Activated T-helper 2 cell treated with anti-CD3 and anti-CD28 coated beads, Interferon-gamma antibody, Interleukin-2, Interleukin-4, amounts not matched to agents 10 μg/mL and 5 μg/mL and 100 μg/mL, durations not matched to agents 14 hours and 24 hours and 36 hours (primary cell): Measurements from ENCODE around the gene NSD2. TPM values are rescaled to one million over a fixed set of nuclear protein-coding genes. Genes with fewer than 3 reads are reported as not detected.

ENCODE experiments used
- DNase-seq: peaks from one replicate; pipeline ENCODE4 v3.0.0; 2021; ENCODE audit warnings: low spot score
- H3K27ac Mint-ChIP-seq: one replicate; pipeline ENCODE4 v1.8.0; 2021; ENCODE audit warnings: mixed read lengths
- H3K27me3 Mint-ChIP-seq: one replicate; pipeline ENCODE4 v1.8.0; 2021; ENCODE audit warnings: low read depth, mixed read lengths
- H3K36me3 Mint-ChIP-seq: one replicate; pipeline ENCODE4 v1.8.0; 2021; ENCODE audit warnings: low read depth, mixed read lengths
- H3K4me1 Mint-ChIP-seq: one replicate; pipeline ENCODE4 v1.8.0; 2021; ENCODE audit warnings: low read depth, mixed read lengths
- H3K4me3 Mint-ChIP-seq: one replicate; pipeline ENCODE4 v1.8.0; 2021; ENCODE audit warnings: low read depth, mild to moderate bottlenecking, moderate library complexity, mixed read lengths
- H3K9me3 Mint-ChIP-seq: one replicate; pipeline ENCODE4 v1.8.0; 2021; ENCODE audit warnings: mixed read lengths
- intact Hi-C: fragments of 100-400 bp; cut with micrococcal nuclease; formaldehyde crosslinking; loops from one replicate; pipeline ENCODE4 v1.15.1; 2023
- total RNA-seq: library from RNA; stranded (reverse); gene quantifications from 2 replicates; pipeline ENCODE4 v1.2.3, GENCODE V29; 2022

The NSD2 gene
- total RNA-seq, 1 donor from 2014 or later, result 208 TPM

DNA sequence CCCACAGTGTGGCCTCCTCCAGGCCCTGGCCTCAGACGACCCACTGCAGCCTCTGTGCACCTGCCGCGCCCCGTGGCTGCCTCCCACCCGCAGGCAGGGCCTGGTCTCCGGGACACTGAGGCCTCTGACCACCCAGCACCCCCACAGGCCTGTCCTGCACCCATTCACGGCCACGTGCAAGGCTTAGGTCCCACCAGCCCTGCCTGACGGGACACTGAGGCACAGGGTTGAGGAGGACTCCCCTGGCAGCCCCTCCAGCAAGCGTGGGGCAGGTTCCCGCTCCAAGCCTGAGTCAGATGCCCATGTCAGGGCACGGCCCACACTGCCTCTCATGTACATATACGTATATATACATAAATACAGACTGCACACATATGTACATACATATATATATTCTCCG is 114.1 kb downstream of the NSD2 start:
- Mint-ChIP-seq H3K36me3 (peaks cover 51% of the 10 kb centered on the region), H3K4me3 (no peak overlapping the region)

DNA sequence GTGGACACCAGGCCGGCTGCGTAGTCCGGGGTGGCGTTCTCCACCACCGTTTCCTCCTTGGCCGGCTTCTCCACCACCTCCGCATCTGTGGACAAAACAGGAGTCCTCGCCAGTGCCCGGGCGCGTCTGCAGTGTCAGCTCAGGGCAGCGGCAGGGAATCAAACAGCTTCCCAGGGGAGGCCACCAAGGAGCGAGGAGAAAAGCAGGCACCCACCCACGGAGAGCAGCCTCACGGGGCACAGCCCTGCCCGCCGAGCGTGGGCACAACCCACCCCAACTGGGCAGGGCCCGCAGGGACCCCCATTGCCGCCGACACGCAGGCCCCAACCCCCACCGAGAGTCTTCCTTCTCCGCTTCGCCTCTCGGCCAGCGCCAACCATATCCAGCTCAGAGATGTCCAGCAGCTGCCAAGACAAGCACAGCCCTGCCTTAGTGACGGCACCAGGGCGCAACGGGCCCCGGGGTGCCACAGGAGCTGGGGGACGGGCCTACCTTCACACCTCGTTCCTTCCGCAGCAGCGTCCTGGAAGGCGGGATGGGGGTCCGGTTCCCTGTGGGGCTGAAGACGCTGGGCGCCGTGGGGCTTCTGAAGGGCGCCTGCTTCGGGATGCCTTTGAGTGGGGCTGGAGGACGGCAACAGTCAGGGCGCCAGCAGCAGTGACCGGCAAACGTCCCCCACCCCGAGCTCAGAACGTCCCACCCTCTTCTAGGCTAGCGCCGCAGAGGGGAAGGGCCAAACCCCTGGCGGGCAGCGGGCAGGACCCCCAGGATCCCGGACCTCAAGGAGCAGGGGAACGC is 114.8 kb downstream of the NSD2 start:
- H3K27ac Mint-ChIP-seq, result no peak overlapping the region
- no peaks in the 10 kb centered on the region for H3K27me3 Mint-ChIP-seq
- H3K4me3 Mint-ChIP-seq, result no peak overlapping the region
- no peaks in the 10 kb centered on the region for H3K4me1 Mint-ChIP-seq
- peaks cover 47% of the 10 kb centered on the region for H3K36me3 Mint-ChIP-seq
- intact Hi-C loops, result no loop called here
- no peak for DNase-seq
- no peaks in the 10 kb centered on the region for H3K9me3 Mint-ChIP-seq

More for the DNA sequence above, 114.1 kb downstream of the NSD2 start:
- no peaks in the 10 kb centered on the region for H3K27me3 Mint-ChIP-seq
- H3K9me3 Mint-ChIP-seq, result no peaks in the 10 kb centered on the region
- no peak overlapping the region for H3K27ac Mint-ChIP-seq
- no peak for DNase-seq
- intact Hi-C loops, result no loop called here
- no peaks in the 10 kb centered on the region for H3K4me1 Mint-ChIP-seq

DNA sequence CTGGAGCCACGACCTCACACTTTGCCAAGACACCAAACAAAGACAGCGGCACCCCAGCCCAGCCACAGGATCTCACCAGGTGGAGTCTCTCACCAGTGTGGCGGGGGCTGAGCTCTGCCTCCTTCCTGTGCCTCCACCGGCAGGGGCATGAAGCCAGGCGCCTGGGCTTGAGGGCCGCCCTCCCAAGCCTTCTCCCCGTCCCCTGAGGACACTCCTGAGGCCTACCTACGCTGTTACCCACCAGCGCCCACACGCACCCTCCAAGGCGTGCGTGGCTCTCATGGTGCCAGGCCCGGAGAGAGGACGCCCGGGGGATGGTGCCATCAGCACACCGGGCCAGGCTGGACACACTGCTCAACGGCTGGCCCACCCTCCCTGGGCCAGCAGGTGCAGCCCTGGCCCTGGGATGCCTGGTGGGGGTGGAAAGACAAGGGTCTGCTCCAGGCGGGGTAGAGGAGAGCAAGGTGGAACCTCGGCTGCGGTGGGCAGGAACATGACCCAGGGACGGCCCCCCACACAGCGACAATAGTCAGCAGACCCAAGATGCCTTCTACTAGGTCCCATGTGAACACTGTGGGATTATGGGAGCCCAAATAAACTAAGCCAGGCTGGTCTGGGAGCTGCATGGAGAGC is 115.5 kb downstream of the NSD2 start:
- no peaks in the 10 kb centered on the region for H3K27me3 Mint-ChIP-seq
- H3K36me3 Mint-ChIP-seq, result peaks cover 39% of the 10 kb centered on the region
- H3K4me3 Mint-ChIP-seq, result no peak overlapping the region

DNA sequence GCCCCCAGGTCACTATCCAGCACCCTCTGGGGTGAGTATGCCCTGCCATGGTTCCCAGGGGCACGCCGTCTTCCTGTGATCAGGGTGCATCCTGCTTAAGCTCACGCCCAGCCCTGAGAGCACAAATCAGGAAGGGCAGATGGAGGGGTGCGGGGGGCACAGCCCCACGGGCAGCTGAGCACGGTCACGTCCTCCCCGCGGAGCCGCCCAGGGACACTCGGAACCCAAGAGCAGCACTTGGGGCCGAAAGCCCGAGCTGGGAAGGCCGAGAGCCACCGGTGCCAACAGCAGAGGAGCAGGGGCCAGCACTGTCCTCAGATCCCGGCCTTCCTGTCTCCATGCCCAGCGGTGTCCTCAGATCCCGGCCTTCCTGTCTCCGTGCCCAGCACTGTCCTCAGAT is 116.1 kb downstream of the NSD2 start:
- Mint-ChIP-seq H3K36me3 (peaks cover 34% of the 10 kb centered on the region), H3K9me3 (no peaks in the 10 kb centered on the region), H3K4me1 (no peaks in the 10 kb centered on the region), H3K4me3 (no peak overlapping the region), H3K27ac (no peak overlapping the region), H3K27me3 (no peaks in the 10 kb centered on the region)
- intact Hi-C loops, result no loop called here
- DNase-seq, result no peak

More for the DNA sequence above, 115.5 kb downstream of the NSD2 start:
- intact Hi-C loops, result no loop called here
- no peaks in the 10 kb centered on the region for H3K4me1 Mint-ChIP-seq
- DNase-seq, result no peak
- H3K9me3 Mint-ChIP-seq, result no peaks in the 10 kb centered on the region
- no peak overlapping the region for H3K27ac Mint-ChIP-seq

DNA sequence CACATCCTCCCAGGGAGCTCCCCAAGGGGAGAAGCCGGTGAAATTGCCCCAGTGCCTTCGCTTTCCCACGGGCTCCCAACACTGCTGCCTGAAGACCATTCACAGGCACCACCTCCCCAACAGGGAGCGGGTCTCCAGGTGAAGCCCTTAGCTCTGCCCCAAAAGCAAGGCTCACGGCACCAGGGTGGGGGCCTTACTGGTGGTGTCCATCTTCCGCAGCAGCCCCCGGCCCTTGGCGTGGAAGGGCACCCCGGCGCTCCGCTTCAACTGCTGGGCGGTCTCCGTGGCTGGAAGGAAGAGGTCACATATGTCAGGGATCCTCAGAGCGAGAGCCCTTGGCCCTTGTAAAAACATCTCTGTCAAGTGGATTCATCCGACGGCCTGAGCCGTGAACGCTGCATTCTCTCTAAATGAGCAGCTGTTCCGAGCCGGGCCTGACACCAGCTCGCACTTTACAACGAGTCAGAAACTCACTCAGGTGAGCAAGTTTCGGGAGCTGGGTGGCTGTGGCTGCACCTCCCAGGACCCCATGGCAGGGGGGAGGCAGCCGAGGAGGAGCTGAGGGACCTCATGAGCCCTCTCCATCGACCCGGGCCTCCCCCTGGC is 116.6 kb downstream of the NSD2 start:
- Mint-ChIP-seq H3K4me3 (no peak overlapping the region), H3K4me1 (no peaks in the 10 kb centered on the region), H3K9me3 (no peaks in the 10 kb centered on the region), H3K27ac (no peak overlapping the region), H3K36me3 (peaks cover 29% of the 10 kb centered on the region), H3K27me3 (no peaks in the 10 kb centered on the region)
- DNase-seq, result no peak
- intact Hi-C loops, result no loop called here

DNA sequence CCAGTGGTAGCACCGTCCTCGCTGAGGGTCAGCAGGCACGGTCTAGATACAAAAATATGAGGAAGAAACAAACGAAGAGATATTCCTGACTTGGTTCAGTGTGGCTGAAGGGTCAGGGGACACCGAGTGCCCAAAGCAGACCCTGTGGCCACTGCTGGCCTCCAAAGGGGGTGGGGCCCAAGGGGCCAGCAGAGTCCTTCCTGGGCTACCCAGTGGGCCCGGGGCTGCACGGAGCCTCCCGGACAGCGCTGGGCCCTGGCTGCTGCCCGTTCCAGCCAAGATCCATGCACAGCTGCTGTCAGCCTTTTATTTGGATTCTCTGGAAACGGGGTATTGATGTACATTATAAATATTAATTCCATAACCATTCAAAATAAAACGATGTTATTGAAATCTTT is 117.1 kb downstream of the NSD2 start:
- no peak for DNase-seq
- Mint-ChIP-seq H3K27me3 (no peaks in the 10 kb centered on the region), H3K9me3 (no peaks in the 10 kb centered on the region), H3K4me1 (no peaks in the 10 kb centered on the region), H3K4me3 (no peak overlapping the region), H3K27ac (no peak overlapping the region), H3K36me3 (peaks cover 28% of the 10 kb centered on the region)
- intact Hi-C loops, result no loop called here

DNA sequence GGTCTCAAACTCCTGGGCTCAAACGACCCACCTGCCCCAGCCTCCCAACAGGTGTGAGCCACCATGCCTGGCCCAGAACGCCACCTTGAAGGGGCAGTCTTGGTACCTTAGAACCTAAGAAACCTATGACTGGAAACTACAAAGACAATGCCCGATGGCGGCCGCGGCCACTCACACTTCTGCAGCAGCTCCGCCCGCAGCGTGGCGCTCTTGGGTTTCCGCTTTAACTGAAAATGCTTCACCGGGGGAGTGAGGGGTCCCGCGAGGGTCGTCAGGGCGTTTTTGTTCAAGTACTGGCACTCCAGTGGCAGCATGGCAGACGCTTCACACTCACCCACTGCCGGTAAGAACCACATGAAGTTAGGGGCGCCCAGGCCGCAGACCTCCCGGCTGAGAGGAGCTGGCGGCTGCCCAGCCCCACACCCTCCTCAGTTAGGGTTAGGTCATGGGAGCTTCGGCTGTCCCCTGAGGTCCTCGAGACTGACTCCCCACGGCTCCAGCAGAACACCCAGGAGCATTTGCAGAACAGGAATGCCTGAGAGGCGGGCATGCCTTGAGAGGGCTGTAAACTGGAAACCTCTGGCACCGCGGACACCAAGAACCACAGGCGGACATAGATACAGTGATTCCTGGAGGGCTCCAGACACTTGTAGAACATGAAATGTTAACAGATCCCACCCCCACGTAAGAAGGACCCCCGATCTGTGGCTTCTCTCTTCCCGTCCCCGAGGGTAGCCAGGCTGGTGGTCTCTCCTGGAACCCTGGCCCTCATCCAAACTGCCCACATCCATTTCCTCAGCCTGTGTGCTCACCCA is 118.5 kb downstream of the NSD2 start:
- H3K27ac Mint-ChIP-seq, result no peak overlapping the region
- peaks cover 24% of the 10 kb centered on the region for H3K36me3 Mint-ChIP-seq
- no peaks in the 10 kb centered on the region for H3K4me1 Mint-ChIP-seq
- no peak for DNase-seq
- intact Hi-C loops, result no loop called here
- H3K27me3 Mint-ChIP-seq, result no peaks in the 10 kb centered on the region
- H3K4me3 Mint-ChIP-seq, result no peak overlapping the region
- no peaks in the 10 kb centered on the region for H3K9me3 Mint-ChIP-seq

DNA sequence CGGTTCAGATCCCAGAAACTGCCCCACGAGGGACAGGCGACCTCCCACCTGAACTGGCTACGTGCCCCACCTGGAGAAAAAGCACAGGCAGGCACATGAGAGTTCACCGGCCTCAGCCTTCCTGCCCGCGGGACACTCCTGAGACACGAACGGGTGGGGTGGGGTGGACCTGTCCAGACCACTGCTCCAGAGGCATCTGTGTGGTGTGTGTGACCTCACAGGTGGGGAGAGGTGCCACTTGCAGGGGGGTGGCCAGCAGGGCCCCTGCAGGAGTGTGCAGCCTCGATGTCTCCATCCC is 119.1 kb downstream of the NSD2 start:
- Mint-ChIP-seq H3K36me3 (peaks cover 28% of the 10 kb centered on the region), H3K4me3 (no peak overlapping the region), H3K27me3 (no peaks in the 10 kb centered on the region), H3K9me3 (no peaks in the 10 kb centered on the region), H3K27ac (no peak overlapping the region), H3K4me1 (no peaks in the 10 kb centered on the region)
- no peak for DNase-seq
- intact Hi-C loops, result no loop called here

DNA sequence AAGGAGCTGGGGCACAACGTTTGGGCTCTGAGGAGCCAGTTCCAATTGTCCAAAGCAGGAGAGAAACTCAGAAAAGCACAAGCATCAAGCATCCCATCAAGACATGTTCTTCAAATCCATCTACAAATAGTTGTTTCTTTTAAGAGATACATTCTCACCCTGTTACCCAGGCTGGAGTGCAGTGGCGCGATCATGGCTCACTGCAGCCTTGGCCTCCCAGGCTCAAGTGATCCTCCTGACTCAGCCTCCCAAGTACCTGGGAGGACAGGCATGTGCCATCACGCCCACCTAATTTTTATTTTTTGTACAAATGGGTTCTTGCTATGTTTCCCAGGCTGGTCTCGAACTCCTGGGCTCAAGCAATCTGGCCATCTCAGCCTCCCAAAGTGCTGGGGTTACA is 119.5 kb downstream of the NSD2 start:
- Mint-ChIP-seq H3K27ac (no peak overlapping the region), H3K36me3 (peaks cover 31% of the 10 kb centered on the region), H3K27me3 (no peaks in the 10 kb centered on the region), H3K4me1 (no peaks in the 10 kb centered on the region), H3K9me3 (no peaks in the 10 kb centered on the region), H3K4me3 (no peak overlapping the region)
- DNase-seq, result no peak
- intact Hi-C loops, result no loop called here

DNA sequence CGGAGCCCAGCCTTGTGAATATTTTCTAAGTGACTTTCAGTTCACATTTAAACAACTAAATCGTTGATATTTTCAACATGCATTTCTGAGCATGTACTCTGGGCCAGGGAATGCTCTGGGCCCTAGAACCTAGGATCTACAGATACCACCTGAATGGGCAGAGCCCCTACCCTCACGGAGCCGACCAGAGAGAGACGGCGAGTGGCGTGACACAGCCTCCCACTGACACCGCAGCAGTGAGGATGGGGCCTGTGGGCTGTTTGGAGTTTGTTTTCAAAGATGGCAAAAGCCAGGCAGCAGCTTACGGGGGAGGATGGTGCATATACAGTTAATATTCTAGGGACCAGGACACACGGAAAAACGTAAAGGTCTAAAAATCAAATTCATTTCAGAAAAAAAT is 119.9 kb downstream of the NSD2 start:
- no peak for DNase-seq
- Mint-ChIP-seq H3K4me1 (no peaks in the 10 kb centered on the region), H3K36me3 (peaks cover 35% of the 10 kb centered on the region), H3K4me3 (no peak overlapping the region), H3K27me3 (no peaks in the 10 kb centered on the region), H3K27ac (no peak overlapping the region), H3K9me3 (peaks cover 2% of the 10 kb centered on the region)
- intact Hi-C loops, result no loop called here

DNA sequence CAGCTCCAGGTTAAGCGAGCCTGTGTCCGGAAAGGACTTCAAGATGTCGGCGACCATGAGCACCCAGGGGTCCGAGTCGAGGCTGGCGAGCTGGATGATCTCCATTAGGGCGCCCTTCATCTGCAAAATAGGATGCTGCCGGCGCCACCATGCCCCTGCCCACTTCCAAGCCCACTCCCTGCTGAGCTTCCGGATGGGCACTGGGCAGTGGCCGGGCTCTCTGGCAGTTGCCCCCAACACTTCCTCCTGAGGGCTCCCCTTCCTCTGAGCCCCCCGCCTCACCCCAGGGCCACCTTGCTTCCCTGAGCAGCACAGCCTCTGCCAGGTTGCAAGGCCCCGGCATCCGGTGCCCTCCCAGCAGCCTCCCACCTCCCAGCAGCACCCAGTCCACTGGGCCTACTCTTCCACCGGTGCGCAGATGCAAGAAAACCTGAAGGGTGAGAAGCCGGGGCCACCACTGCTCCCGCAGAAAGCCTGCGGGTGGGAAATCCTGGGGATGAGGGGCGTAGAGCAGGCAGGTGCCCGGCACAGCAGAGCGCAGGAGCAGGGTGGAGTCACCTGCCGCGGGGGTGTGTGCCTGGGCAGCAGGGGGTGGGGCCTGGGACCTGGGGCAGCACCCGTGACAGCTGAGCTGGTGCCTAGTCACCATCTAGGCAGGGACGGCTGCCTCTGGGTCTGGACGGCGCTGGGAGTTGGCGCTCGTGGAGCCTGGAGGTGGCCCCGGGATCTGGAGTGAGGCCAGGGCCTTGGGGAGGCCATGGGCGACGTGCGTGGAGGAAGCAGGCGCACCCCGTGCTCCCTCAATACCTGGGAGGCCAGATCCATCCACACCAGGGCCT is 120.6 kb downstream of the NSD2 start:
- peaks cover 7% of the 10 kb centered on the region for H3K9me3 Mint-ChIP-seq
- H3K4me1 Mint-ChIP-seq, result no peaks in the 10 kb centered on the region
- H3K27ac Mint-ChIP-seq, result no peak overlapping the region
- peaks cover 38% of the 10 kb centered on the region for H3K36me3 Mint-ChIP-seq
- no peak for DNase-seq
- no peak overlapping the region for H3K4me3 Mint-ChIP-seq
- no peaks in the 10 kb centered on the region for H3K27me3 Mint-ChIP-seq
- intact Hi-C loops, result no loop called here

DNA sequence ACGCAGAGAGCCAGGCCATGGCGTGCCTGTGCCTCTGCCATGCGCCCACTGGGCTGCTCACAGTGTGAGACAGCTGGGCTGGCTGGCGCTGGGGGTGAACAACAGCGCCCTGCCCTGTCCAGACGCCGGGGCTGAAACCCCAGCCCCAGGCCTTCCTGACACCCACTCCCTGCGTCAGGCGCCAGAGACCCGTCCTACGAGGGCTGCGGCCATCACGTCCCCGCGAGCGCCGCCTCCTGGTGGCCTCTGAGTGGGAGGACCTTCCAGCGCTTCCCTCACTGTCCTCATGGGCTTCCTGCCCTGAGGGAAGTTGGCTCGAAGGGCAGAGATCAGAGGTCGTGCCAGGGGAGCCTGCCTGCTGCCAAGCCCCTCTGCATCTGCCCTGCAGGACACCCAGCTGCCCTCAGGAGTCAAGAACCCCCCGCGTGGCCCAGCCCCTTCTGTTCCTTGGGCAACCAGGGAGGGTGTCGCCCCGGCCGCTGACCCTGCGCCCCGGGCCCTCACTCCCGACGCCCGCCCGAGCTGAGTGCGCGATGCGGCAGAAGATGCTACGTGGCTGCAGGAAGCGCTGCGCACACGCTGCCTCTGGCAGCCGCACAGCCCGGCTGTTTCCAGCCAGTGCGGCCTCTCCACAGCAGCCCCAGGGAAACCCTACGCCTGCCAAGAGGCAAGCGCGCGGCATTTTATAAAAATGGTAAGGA is 121.4 kb downstream of the NSD2 start:
- no peak for DNase-seq
- Mint-ChIP-seq H3K9me3 (peaks cover 15% of the 10 kb centered on the region), H3K36me3 (peaks cover 44% of the 10 kb centered on the region), H3K4me3 (no peak overlapping the region), H3K27me3 (no peaks in the 10 kb centered on the region), H3K27ac (no peak overlapping the region), H3K4me1 (peaks cover 2% of the 10 kb centered on the region)
- intact Hi-C loops, result no loop called here
